GM20431 (cell line): Measurements from ENCODE around the gene SAMD14.
"Not testable (repeated sequence)": the region's sequence is repeated elsewhere in the genome, so short reads cannot be mapped to it uniquely, and the experiment has no call there.

Source experiments
- in situ Hi-C: fragments of 300-500 bp; cut with MseI, MboI; formaldehyde crosslinking; loops from one replicate; pipeline ENCODE4 v1.15.0; 2020; ENCODE audit warnings: low sequenced_read_pairs; ENCODE audit not compliant: unreplicated experiment

The SAMD14 gene

GRCh38 chr17:50062293-50063243 lies 67.4 kb downstream of the SAMD14 start:
- in situ Hi-C loops = no loop called here

DNA sequence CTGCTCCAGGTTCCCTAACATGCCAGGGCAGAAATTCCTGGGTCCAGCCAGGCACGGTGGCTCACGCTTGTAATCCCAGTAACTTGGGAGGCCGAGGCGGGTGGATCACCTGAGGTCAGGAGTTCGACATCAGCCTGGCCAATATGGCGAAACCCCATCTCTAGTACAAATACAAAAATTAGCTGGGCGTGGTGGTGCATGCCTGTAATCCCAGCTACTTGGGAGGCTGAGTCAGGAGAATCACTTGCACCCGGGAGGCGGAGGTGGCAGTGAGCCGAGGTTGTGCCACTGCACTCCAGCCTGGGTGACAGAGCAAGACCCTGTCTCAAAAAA lies 68.3 kb downstream of the SAMD14 start:
- in situ Hi-C loops = not testable (repeated sequence)

DNA sequence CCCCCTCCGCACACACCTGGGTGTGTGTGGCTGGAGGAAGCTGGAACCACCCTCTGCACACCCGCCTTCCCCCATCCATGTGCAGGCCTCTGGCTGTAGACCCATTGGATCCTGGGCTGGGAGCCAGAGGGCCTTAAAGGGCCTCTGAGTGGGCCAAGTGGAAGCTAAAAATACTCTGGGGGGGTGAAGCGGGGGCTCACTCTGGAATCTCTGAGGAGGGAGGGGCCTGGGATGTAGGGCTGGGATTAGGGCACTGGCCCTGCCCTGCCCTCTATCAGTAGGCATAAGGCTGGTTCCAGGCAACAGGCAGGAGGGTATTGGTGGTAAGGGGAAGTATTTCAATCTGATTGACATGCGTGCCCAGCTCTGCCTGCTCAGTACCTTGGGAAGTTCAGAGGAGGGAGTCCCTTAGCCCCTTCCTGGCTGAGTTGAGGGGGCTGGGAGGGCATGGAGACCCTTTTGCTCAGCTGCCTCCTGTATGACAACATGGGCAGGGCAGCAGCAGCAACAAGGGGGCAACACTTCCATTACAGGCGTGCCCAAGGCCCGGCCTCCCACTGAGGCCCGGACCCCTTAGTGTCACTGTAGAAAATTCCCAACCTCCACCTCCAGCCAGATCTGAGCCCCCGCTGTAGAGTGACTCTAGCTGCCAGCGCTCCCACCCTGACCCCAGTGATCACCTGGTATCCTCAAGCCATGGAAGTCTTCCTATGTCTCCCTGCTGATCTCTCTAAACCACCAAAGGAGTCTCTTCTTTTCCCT lies 68.8 kb downstream of the SAMD14 start:
- in situ Hi-C loops = no loop called here
